K562 (cell line): ENCODE results near the gene SLFN12. TPM values are rescaled to one million over a fixed set of nuclear protein-coding genes. Genes with fewer than 3 reads are reported as not detected.

Experiments used
- polyA plus RNA-seq, 8 experiments: library from polyadenylated mRNA; depleted of rRNA in 4 of 8; stranded (reverse) in 5 of 8; unstranded in 3 of 8; fragments of >200 nt; fragmentation: Nextera tagmentation in 2 of 8; fragmentation: Illumina TruSeq in 1 of 8; extraction: Ambion mirVana in 2 of 8; extraction: Trizol in 1 of 8; gene quantifications; 2 replicates each; pipeline versions ENCODE4 v1.2.1 to v1.2.3, GENCODE V29; 2011 to 2014; ENCODE audit warnings: inconsistent platforms in 1 of 8, missing spikeins in 1 of 8
- small RNA-seq: library from RNA; depleted of rRNA; stranded (forward); fragments of <200 nt; gene quantifications from one replicate; pipeline ENCODE3, GENCODE V24; 2014
- total RNA-seq, 7 experiments: library from RNA; depleted of rRNA in 6 of 7; stranded (reverse); fragments of >200 nt in 6 of 7; fragmentation: Illumina TruSeq in 2 of 7; extraction: Trizol in 2 of 7; gene quantifications; 2 replicates each; pipeline versions ENCODE4 v1.2.1 to v1.2.3, GENCODE V29; 2011 to 2021; ENCODE audit warnings: low replicate concordance in 1 of 7

Gene SLFN12
- total and polyA plus RNA-seq, 9 of the 15 experiments (the other 6 are each of a cell fraction or from before 2014, with no cell fraction given) = 0.01 to 0.09 (median 0.07) TPM; not detected in 6

Small RNA genes lying within 50 kb of the gene (small RNA-seq; reads per million reads assigned to genes)
- not detected for gene AC060766.3
- not detected for gene AC060766.5

Other genes starting within 250 kb of the SLFN12 start
Only the 7 nearest of the 8 such genes appear.
- under 0.01 and 0.08 TPM in 2 replicates for gene SLFN5, start 189.4 kb downstream of the SLFN12 start, total RNA-seq (2014; rRNA removed)
- gene SLFN5, start 189.4 kb downstream of the SLFN12 start, total RNA-seq (2014; rRNA removed; fragmentation: Illumina TruSeq; extraction: Trizol) = 0.06 and 0.07 TPM in 2 replicates
- gene SLFN5, start 189.4 kb downstream of the SLFN12 start, total RNA-seq (2015; rRNA removed; fragmentation: Illumina TruSeq; extraction: Trizol) = 0.11 TPM in 2 replicates
- gene SLFN5, start 189.4 kb downstream of the SLFN12 start, total RNA-seq (2021) = 0.18 and 0.20 TPM in 2 replicates
- 0.01 TPM in 1 of 2 replicates, not detected in the other for gene SLFN5, start 189.4 kb downstream of the SLFN12 start, polyA plus RNA-seq (2011; rRNA removed)
- gene SLFN5, start 189.4 kb downstream of the SLFN12 start, polyA plus RNA-seq (2014; fragmentation: Illumina TruSeq; extraction: Trizol) = 0.01 and 0.11 TPM in 2 replicates
- gene SLFN5, start 189.4 kb downstream of the SLFN12 start, polyA plus RNA-seq (2014; fragmentation: Nextera tagmentation; extraction: Ambion mirVana) = under 1 TPM in 1 of 2 experiments, not detected in 1; 0.10 TPM
- 0.01 TPM in 2 replicates for gene SLFN5, start 189.4 kb downstream of the SLFN12 start, polyA plus RNA-seq (2014; rRNA removed)
- not detected in 2 replicates for gene SLFN11, start 58.9 kb downstream of the SLFN12 start, total RNA-seq (2014; rRNA removed)
- not detected in 2 replicates for gene SLFN11, start 58.9 kb downstream of the SLFN12 start, total RNA-seq (2014; rRNA removed; fragmentation: Illumina TruSeq; extraction: Trizol)
- not detected in 2 replicates for gene SLFN11, start 58.9 kb downstream of the SLFN12 start, total RNA-seq (2015; rRNA removed; fragmentation: Illumina TruSeq; extraction: Trizol)
- gene SLFN11, start 58.9 kb downstream of the SLFN12 start, total RNA-seq (2021) = 0.04 and 0.20 TPM in 2 replicates
- 0.05 and 0.21 TPM in 2 replicates for gene SLFN11, start 58.9 kb downstream of the SLFN12 start, polyA plus RNA-seq (2011; rRNA removed)
- gene SLFN11, start 58.9 kb downstream of the SLFN12 start, polyA plus RNA-seq (2014; fragmentation: Illumina TruSeq; extraction: Trizol) = not detected in 2 replicates
- gene SLFN11, start 58.9 kb downstream of the SLFN12 start, polyA plus RNA-seq (2014; fragmentation: Nextera tagmentation; extraction: Ambion mirVana) = not detected
- gene SLFN11, start 58.9 kb downstream of the SLFN12 start, polyA plus RNA-seq (2014; rRNA removed) = not detected in 2 replicates
- gene SLFN13, start 16.3 kb upstream of the SLFN12 start, total RNA-seq (2014; rRNA removed) = 0.24 and 0.27 TPM in 2 replicates
- 0.04 and 0.10 TPM in 2 replicates for gene SLFN13, start 16.3 kb upstream of the SLFN12 start, total RNA-seq (2014; rRNA removed; fragmentation: Illumina TruSeq; extraction: Trizol)
- 0.15 and 0.33 TPM in 2 replicates for gene SLFN13, start 16.3 kb upstream of the SLFN12 start, total RNA-seq (2015; rRNA removed; fragmentation: Illumina TruSeq; extraction: Trizol)
- gene SLFN13, start 16.3 kb upstream of the SLFN12 start, total RNA-seq (2021) = 0.29 and 0.49 TPM in 2 replicates
- 0.17 TPM in 1 of 2 replicates, not detected in the other for gene SLFN13, start 16.3 kb upstream of the SLFN12 start, polyA plus RNA-seq (2011; rRNA removed)
- 0.09 and 0.17 TPM in 2 replicates for gene SLFN13, start 16.3 kb upstream of the SLFN12 start, polyA plus RNA-seq (2014; fragmentation: Illumina TruSeq; extraction: Trizol)
- gene SLFN13, start 16.3 kb upstream of the SLFN12 start, polyA plus RNA-seq (2014; fragmentation: Nextera tagmentation; extraction: Ambion mirVana) = under 1 TPM; 0.06 to 0.11 TPM
- 0.27 and 0.97 TPM in 2 replicates for gene SLFN13, start 16.3 kb upstream of the SLFN12 start, polyA plus RNA-seq (2014; rRNA removed)
- gene SLFN12L, start 105.2 kb upstream of the SLFN12 start, total RNA-seq (2014; rRNA removed) = 0.04 TPM in 1 of 2 replicates, not detected in the other
- 0.07 TPM in 1 of 2 replicates, not detected in the other for gene SLFN12L, start 105.2 kb upstream of the SLFN12 start, total RNA-seq (2014; rRNA removed; fragmentation: Illumina TruSeq; extraction: Trizol)
- gene SLFN12L, start 105.2 kb upstream of the SLFN12 start, total RNA-seq (2015; rRNA removed; fragmentation: Illumina TruSeq; extraction: Trizol) = 0.18 and 0.26 TPM in 2 replicates
- gene SLFN12L, start 105.2 kb upstream of the SLFN12 start, total RNA-seq (2021) = 0.09 and 0.31 TPM in 2 replicates
- gene SLFN12L, start 105.2 kb upstream of the SLFN12 start, polyA plus RNA-seq (2011; rRNA removed) = 0.04 TPM in 1 of 2 replicates, not detected in the other
- 0.09 TPM in 1 of 2 replicates, not detected in the other for gene SLFN12L, start 105.2 kb upstream of the SLFN12 start, polyA plus RNA-seq (2014; fragmentation: Illumina TruSeq; extraction: Trizol)
- gene SLFN12L, start 105.2 kb upstream of the SLFN12 start, polyA plus RNA-seq (2014; fragmentation: Nextera tagmentation; extraction: Ambion mirVana) = under 1 TPM in 1 of 2 experiments, not detected in 1; 0.04 TPM
- 0.05 TPM in 1 of 2 replicates, not detected in the other for gene SLFN12L, start 105.2 kb upstream of the SLFN12 start, polyA plus RNA-seq (2014; rRNA removed)
- gene SLFN14, start 128.3 kb upstream of the SLFN12 start, total RNA-seq (2014; rRNA removed) = 2.7 and 3.0 TPM in 2 replicates
- 4.0 and 5.1 TPM in 2 replicates for gene SLFN14, start 128.3 kb upstream of the SLFN12 start, total RNA-seq (2014; rRNA removed; fragmentation: Illumina TruSeq; extraction: Trizol)
- 1.3 and 1.7 TPM in 2 replicates for gene SLFN14, start 128.3 kb upstream of the SLFN12 start, total RNA-seq (2015; rRNA removed; fragmentation: Illumina TruSeq; extraction: Trizol)
- gene SLFN14, start 128.3 kb upstream of the SLFN12 start, total RNA-seq (2021) = 3.2 and 4.3 TPM in 2 replicates
- gene SLFN14, start 128.3 kb upstream of the SLFN12 start, polyA plus RNA-seq (2011; rRNA removed) = 1.2 and 3.9 TPM in 2 replicates
- gene SLFN14, start 128.3 kb upstream of the SLFN12 start, polyA plus RNA-seq (2014; fragmentation: Illumina TruSeq; extraction: Trizol) = 3.3 and 3.8 TPM in 2 replicates
- 1 to 10 TPM; 1.6 to 3.1 TPM for gene SLFN14, start 128.3 kb upstream of the SLFN12 start, polyA plus RNA-seq (2014; fragmentation: Nextera tagmentation; extraction: Ambion mirVana)
- 2.6 and 3.1 TPM in 2 replicates for gene SLFN14, start 128.3 kb upstream of the SLFN12 start, polyA plus RNA-seq (2014; rRNA removed)
- 4.6 and 5.6 TPM in 2 replicates for gene PEX12, start 146.1 kb upstream of the SLFN12 start, total RNA-seq (2014; rRNA removed)
- 6.4 and 6.8 TPM in 2 replicates for gene PEX12, start 146.1 kb upstream of the SLFN12 start, total RNA-seq (2014; rRNA removed; fragmentation: Illumina TruSeq; extraction: Trizol)
- gene PEX12, start 146.1 kb upstream of the SLFN12 start, total RNA-seq (2015; rRNA removed; fragmentation: Illumina TruSeq; extraction: Trizol) = 5.8 and 6.4 TPM in 2 replicates
- gene PEX12, start 146.1 kb upstream of the SLFN12 start, total RNA-seq (2021) = 5.5 and 6.1 TPM in 2 replicates
- 9.9 and 12.4 TPM in 2 replicates for gene PEX12, start 146.1 kb upstream of the SLFN12 start, polyA plus RNA-seq (2011; rRNA removed)
- gene PEX12, start 146.1 kb upstream of the SLFN12 start, polyA plus RNA-seq (2014; fragmentation: Illumina TruSeq; extraction: Trizol) = 7.9 and 8.4 TPM in 2 replicates
- 1 to 10 TPM; 4.0 to 6.7 TPM for gene PEX12, start 146.1 kb upstream of the SLFN12 start, polyA plus RNA-seq (2014; fragmentation: Nextera tagmentation; extraction: Ambion mirVana)
- gene PEX12, start 146.1 kb upstream of the SLFN12 start, polyA plus RNA-seq (2014; rRNA removed) = 4.5 and 4.9 TPM in 2 replicates
- 90.5 and 115 TPM in 2 replicates for gene AP2B1, start 154.8 kb upstream of the SLFN12 start, total RNA-seq (2014; rRNA removed)
- 114 and 135 TPM in 2 replicates for gene AP2B1, start 154.8 kb upstream of the SLFN12 start, total RNA-seq (2014; rRNA removed; fragmentation: Illumina TruSeq; extraction: Trizol)
- gene AP2B1, start 154.8 kb upstream of the SLFN12 start, total RNA-seq (2015; rRNA removed; fragmentation: Illumina TruSeq; extraction: Trizol) = 82.0 and 85.9 TPM in 2 replicates
- gene AP2B1, start 154.8 kb upstream of the SLFN12 start, total RNA-seq (2021) = 221 and 245 TPM in 2 replicates
- 154 and 287 TPM in 2 replicates for gene AP2B1, start 154.8 kb upstream of the SLFN12 start, polyA plus RNA-seq (2011; rRNA removed)
- 191 and 204 TPM in 2 replicates for gene AP2B1, start 154.8 kb upstream of the SLFN12 start, polyA plus RNA-seq (2014; fragmentation: Illumina TruSeq; extraction: Trizol)
- gene AP2B1, start 154.8 kb upstream of the SLFN12 start, polyA plus RNA-seq (2014; fragmentation: Nextera tagmentation; extraction: Ambion mirVana) = 10 to 100 TPM; 60.1 to 63.6 TPM
- gene AP2B1, start 154.8 kb upstream of the SLFN12 start, polyA plus RNA-seq (2014; rRNA removed) = 105 and 126 TPM in 2 replicates